BLaER1 treated with 17β-estradiol and CSF1 and Interleukin-3, amounts not matched to agents 10 nM and 100 nM (cell line): ENCODE data around the gene FAM177B.

Experiments
- H3K27ac ChIP-seq, 11 experiments: shearing (Covaris generic); formaldehyde crosslinking; 2 replicates each; pipeline ENCODE4 v1.8.1; 2022
- H3K27me3 ChIP-seq, 11 experiments: shearing (Covaris generic); formaldehyde crosslinking; 2 replicates each; pipeline ENCODE4 v1.8.1; 2022
- H3K36me3 ChIP-seq, 11 experiments: shearing (Covaris generic); formaldehyde crosslinking; 2 replicates each; pipeline ENCODE4 v1.8.1; 2022
- H3K4me1 ChIP-seq, 10 experiments: shearing (Covaris generic); formaldehyde crosslinking; 2 replicates each; pipeline ENCODE4 v1.8.1; 2022
- H3K4me2 ChIP-seq, 11 experiments: shearing (Covaris generic); formaldehyde crosslinking; 2 replicates each; pipeline ENCODE4 v1.8.1; 2022
- H3K4me3 ChIP-seq, 10 experiments: shearing (Covaris generic); formaldehyde crosslinking; 2 replicates each; pipeline ENCODE4 v1.8.1; 2022
- H3K9ac ChIP-seq, 11 experiments: shearing (Covaris generic); formaldehyde crosslinking; 2 replicates each; pipeline ENCODE4 v1.8.1; 2022
- H3K9me3 ChIP-seq, 11 experiments: shearing (Covaris generic); formaldehyde crosslinking; replicated peaks in 1 of 11; 2 replicates each; pipeline ENCODE4 v1.8.1; 2022
- H4K20me1 ChIP-seq, 11 experiments: shearing (Covaris generic); formaldehyde crosslinking; 2 replicates each; pipeline ENCODE4 v1.8.1; 2022
- Cebpa-rat ChIP-seq, 11 experiments: shearing (Covaris generic); IDR thresholded peaks; 2 replicates each; pipeline ENCODE4 v1.8.1; 2022

Gene FAM177B

GRCh38 chr1:222709700-222710153, 27.3 kb upstream of the FAM177B start:
- Histone ChIP-seq H3K4me2 (peak overlapping the region in 10 of 11 experiments; percentile 79 to 90 (median 86); a peak in 15 of 22 replicates), H3K9ac (no peak overlapping the region), H3K27me3 (no peaks in the 10 kb centered on the region), H3K36me3 (peaks cover 9 to 40% (median 30%) of the 10 kb centered on the region in 11 experiments; a peak in 20 of 22 replicates), H4K20me1 (peaks cover 0 to 37% (median 2%) of the 10 kb centered on the region in 11 experiments; a peak in 7 of 22 replicates), H3K4me1 (peaks cover 15 to 30% (median 24%) of the 10 kb centered on the region in 10 experiments), H3K9me3 (peaks cover 11 to 25% (median 19%) of the 10 kb centered on the region in 11 experiments), H3K27ac (no peak overlapping the region), H3K4me3 (no peak overlapping the region)
- TF ChIP-seq Cebpa-rat (IDR thresholded peaks at IDR 0.05) = no peak

- H3K27me3 ChIP-seq = no peaks in the 10 kb centered on the region
- peaks cover 15 to 33% (median 26%) of the 10 kb centered on the region in 10 experiments for H3K4me1 ChIP-seq
- peak overlapping the region; percentile 79 to 90 (median 87) for H3K4me2 ChIP-seq
- peak overlapping the region; percentile 80 to 98 (median 89) for H3K4me3 ChIP-seq
- peak overlapping the region; percentile 84 to 99 (median 99) for H3K9ac ChIP-seq
- peaks cover 0 to 38% (median 3%) of the 10 kb centered on the region in 11 experiments; a peak in 6 of 22 replicates for H4K20me1 ChIP-seq
- H3K27ac ChIP-seq = peak overlapping the region; percentile 9 to 100 (median 97); a peak in 21 of 22 replicates
- H3K36me3 ChIP-seq = peaks cover 16 to 41% (median 34%) of the 10 kb centered on the region in 11 experiments
- peaks cover 0 to 8% (median 2%) of the 10 kb centered on the region in 11 experiments; a peak in 7 of 22 replicates for H3K9me3 ChIP-seq
- TF ChIP-seq Cebpa-rat (IDR thresholded peaks at IDR 0.05) = no peak
Measured at GRCh38 chr1:222711319-222712252, 25.4 kb upstream of the FAM177B start.

GRCh38 chr1:222712253-222713090, 24.5 kb upstream of the FAM177B start, which contains the start of the genes AIDA and BROX:
Gene AIDA (minus strand): TSS chr1:222712491. CDS start chr1:222712317, 174 bp downstream.
Gene BROX (plus strand): TSS chr1:222712564. CDS start chr1:222715700, 3,136 bp downstream.
- Histone ChIP-seq H3K9ac (peak within 1 kb of the TSS; percentile 92 to 99 (median 99)), H3K4me2 (peak within 1 kb of the TSS; percentile 79 to 90 (median 87)), H4K20me1 (peaks cover 0 to 39% (median 3%) of the 10 kb centered on the region in 11 experiments; a peak in 8 of 22 replicates), H3K27me3 (no peaks in the 10 kb centered on the region), H3K4me1 (peaks cover 15 to 33% (median 26%) of the 10 kb centered on the region in 10 experiments), H3K9me3 (no peaks in the 10 kb centered on the region), H3K36me3 (peaks cover 20 to 41% (median 34%) of the 10 kb centered on the region in 11 experiments), H3K27ac (peak within 1 kb of the TSS; percentile 96 to 100 (median 99)), H3K4me3 (peak within 1 kb of the TSS; percentile 80 to 98 (median 89))
- TF ChIP-seq Cebpa-rat (IDR thresholded peaks at IDR 0.05) = no peak

GRCh38 chr1:222713091-222713961, 23.7 kb upstream of the FAM177B start:
- Histone ChIP-seq H3K9ac (peak overlapping the region; percentile 92 to 99 (median 99)), H3K4me2 (peak overlapping the region; percentile 61 to 90 (median 77)), H3K9me3 (no peaks in the 10 kb centered on the region), H3K36me3 (peaks cover 21 to 47% (median 38%) of the 10 kb centered on the region in 11 experiments), H3K27ac (peak overlapping the region; percentile 96 to 100 (median 99)), H4K20me1 (peaks cover 0 to 45% (median 3%) of the 10 kb centered on the region in 11 experiments; a peak in 9 of 22 replicates), H3K4me1 (peaks cover 15 to 33% (median 26%) of the 10 kb centered on the region in 10 experiments), H3K4me3 (peak overlapping the region; percentile 80 to 98 (median 89)), H3K27me3 (no peaks in the 10 kb centered on the region)
- TF ChIP-seq Cebpa-rat (IDR thresholded peaks at IDR 0.05) = no peak

DNA sequence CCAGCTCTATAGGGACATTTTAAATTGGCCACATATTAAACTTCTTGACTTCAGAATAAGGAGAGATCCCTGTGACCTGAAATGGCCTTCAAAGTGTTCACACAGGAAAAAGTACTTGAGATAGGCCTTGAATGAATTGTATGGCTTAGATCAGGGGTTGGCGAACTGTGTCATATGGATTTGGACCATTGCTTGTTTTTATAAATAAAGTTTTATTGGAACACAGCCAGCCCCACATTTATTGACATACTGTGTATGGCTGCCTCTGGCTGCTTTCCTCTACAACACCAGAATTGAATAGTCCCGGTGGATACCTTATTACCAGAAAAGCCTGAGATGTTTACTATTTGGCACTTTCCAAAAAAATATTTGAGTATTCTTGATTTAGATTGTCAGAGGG, 20.6 kb upstream of the FAM177B start:
- Histone ChIP-seq H4K20me1 (peaks cover 0 to 61% (median 0%) of the 10 kb centered on the region in 11 experiments; a peak in 6 of 22 replicates), H3K9ac (no peak overlapping the region), H3K27ac (no peak overlapping the region), H3K4me3 (no peak overlapping the region), H3K9me3 (no peaks in the 10 kb centered on the region), H3K27me3 (no peaks in the 10 kb centered on the region), H3K36me3 (peaks cover 50 to 70% (median 61%) of the 10 kb centered on the region in 11 experiments), H3K4me1 (peaks cover 8 to 12% (median 10%) of the 10 kb centered on the region in 10 experiments; a peak in 15 of 20 replicates), H3K4me2 (no peak overlapping the region)
- TF ChIP-seq Cebpa-rat (IDR thresholded peaks at IDR 0.05) = no peak

DNA sequence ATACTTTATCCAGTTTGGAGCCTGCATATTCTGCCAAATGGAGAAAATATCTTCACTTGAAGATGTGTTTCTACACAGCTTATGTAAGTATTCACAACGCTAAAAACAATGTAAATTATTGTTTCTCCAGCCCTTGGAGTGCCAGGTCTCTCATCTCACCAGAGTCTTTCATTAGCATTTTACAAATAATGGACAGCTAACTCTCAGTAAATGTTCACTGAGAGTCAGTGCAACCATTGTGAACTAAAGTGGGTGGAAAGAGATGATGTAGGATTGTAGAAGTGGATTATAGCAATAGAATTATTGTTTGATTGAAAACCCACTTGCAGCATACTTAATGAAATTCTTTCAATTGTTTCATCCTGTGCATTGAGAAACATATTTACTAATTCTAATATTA, 8.3 kb upstream of the FAM177B start:
- peaks cover 24 to 42% (median 33%) of the 10 kb centered on the region in 10 experiments for H3K4me1 ChIP-seq
- H3K4me3 ChIP-seq = no peak overlapping the region
- H3K9me3 ChIP-seq = no peaks in the 10 kb centered on the region
- H3K27me3 ChIP-seq = peaks cover 0 to 16% (median 0%) of the 10 kb centered on the region in 11 experiments; a peak in 2 of 22 replicates
- H3K4me2 ChIP-seq = no peak overlapping the region
- H3K27ac ChIP-seq = no peak overlapping the region
- no peak for TF ChIP-seq Cebpa-rat (IDR thresholded peaks at IDR 0.05)
- peaks cover 0 to 100% (median 0%) of the 10 kb centered on the region in 11 experiments; a peak in 7 of 22 replicates for H4K20me1 ChIP-seq
- H3K36me3 ChIP-seq = peaks cover 82 to 93% (median 88%) of the 10 kb centered on the region in 11 experiments
- no peak overlapping the region for H3K9ac ChIP-seq

GRCh38 chr1:222730866-222731265, 6.1 kb upstream of the FAM177B start:
- H3K9ac ChIP-seq = no peak overlapping the region
- peaks cover 0 to 100% (median 0%) of the 10 kb centered on the region in 11 experiments; a peak in 6 of 22 replicates for H4K20me1 ChIP-seq
- H3K4me3 ChIP-seq = no peak overlapping the region
- H3K4me2 ChIP-seq = peak overlapping the region in 6 of 11 experiments; percentile 1 to 81 (median 32); a peak in 7 of 22 replicates
- peaks cover 24 to 46% (median 37%) of the 10 kb centered on the region in 10 experiments for H3K4me1 ChIP-seq
- H3K9me3 ChIP-seq = no peaks in the 10 kb centered on the region
- H3K36me3 ChIP-seq = peaks cover 76 to 93% (median 85%) of the 10 kb centered on the region in 11 experiments
- H3K27me3 ChIP-seq = peaks cover 0 to 16% (median 0%) of the 10 kb centered on the region in 11 experiments; a peak in 3 of 22 replicates
- H3K27ac ChIP-seq = no peak overlapping the region
- TF ChIP-seq Cebpa-rat (IDR thresholded peaks at IDR 0.05) = no peak
